ENCODE measurements around the gene GABARAPL1.

DNA sequence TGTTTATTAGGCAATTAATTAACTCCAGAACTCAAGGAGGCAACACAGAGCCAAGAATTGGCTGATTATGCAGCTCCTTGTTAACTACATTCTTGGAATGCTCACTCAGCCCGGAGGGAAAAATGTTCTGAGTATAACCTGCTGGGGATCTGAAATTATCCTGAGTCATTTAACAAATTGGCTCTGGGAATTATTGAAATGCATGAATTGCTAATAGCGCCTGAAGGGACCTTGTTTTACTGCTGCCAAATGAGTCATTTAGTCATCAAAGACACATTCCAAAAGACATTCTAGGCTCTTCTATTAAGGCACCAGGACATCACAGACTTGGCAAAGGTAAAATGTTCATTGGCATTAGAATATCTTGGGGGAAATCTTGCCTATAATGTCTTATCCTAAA, 20.8 kb upstream of the GABARAPL1 start:
- TF ChIP-seq, protein P1, sequence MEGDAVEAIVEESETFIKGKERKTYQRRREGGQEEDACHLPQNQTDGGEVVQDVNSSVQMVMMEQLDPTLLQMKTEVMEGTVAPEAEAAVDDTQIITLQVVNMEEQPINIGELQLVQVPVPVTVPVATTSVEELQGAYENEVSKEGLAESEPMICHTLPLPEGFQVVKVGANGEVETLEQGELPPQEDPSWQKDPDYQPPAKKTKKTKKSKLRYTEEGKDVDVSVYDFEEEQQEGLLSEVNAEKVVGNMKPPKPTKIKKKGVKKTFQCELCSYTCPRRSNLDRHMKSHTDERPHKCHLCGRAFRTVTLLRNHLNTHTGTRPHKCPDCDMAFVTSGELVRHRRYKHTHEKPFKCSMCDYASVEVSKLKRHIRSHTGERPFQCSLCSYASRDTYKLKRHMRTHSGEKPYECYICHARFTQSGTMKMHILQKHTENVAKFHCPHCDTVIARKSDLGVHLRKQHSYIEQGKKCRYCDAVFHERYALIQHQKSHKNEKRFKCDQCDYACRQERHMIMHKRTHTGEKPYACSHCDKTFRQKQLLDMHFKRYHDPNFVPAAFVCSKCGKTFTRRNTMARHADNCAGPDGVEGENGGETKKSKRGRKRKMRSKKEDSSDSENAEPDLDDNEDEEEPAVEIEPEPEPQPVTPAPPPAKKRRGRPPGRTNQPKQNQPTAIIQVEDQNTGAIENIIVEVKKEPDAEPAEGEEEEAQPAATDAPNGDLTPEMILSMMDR (IDR thresholded peaks at IDR 0.05), result no peak
- TF ChIP-seq POLR2AphosphoS5 (IDR thresholded peaks at IDR 0.05; ENCODE audit: low read depth, low read length), result no peak
- TF ChIP-seq, protein P2, sequence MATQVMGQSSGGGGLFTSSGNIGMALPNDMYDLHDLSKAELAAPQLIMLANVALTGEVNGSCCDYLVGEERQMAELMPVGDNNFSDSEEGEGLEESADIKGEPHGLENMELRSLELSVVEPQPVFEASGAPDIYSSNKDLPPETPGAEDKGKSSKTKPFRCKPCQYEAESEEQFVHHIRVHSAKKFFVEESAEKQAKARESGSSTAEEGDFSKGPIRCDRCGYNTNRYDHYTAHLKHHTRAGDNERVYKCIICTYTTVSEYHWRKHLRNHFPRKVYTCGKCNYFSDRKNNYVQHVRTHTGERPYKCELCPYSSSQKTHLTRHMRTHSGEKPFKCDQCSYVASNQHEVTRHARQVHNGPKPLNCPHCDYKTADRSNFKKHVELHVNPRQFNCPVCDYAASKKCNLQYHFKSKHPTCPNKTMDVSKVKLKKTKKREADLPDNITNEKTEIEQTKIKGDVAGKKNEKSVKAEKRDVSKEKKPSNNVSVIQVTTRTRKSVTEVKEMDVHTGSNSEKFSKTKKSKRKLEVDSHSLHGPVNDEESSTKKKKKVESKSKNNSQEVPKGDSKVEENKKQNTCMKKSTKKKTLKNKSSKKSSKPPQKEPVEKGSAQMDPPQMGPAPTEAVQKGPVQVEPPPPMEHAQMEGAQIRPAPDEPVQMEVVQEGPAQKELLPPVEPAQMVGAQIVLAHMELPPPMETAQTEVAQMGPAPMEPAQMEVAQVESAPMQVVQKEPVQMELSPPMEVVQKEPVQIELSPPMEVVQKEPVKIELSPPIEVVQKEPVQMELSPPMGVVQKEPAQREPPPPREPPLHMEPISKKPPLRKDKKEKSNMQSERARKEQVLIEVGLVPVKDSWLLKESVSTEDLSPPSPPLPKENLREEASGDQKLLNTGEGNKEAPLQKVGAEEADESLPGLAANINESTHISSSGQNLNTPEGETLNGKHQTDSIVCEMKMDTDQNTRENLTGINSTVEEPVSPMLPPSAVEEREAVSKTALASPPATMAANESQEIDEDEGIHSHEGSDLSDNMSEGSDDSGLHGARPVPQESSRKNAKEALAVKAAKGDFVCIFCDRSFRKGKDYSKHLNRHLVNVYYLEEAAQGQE (IDR thresholded peaks at IDR 0.05; ENCODE audit: insufficient read depth in 1 of 2, low read depth in 2 of 2, low read length in 1 of 2), result no peak
- TF ChIP-seq SIN3A (IDR thresholded peaks at IDR 0.05; ENCODE audit: borderline replicate concordance, insufficient read depth, low read depth, low read length), result no peak

Data from Panc1 (cell line).